ENCODE measurements around the gene TUBA3E. TPM values are rescaled to one million over a fixed set of nuclear protein-coding genes. Genes with fewer than 3 reads are reported as not detected.
"Not testable (repeated sequence)": the region's sequence is repeated elsewhere in the genome, so short reads cannot be mapped to it uniquely, and the experiment has no call there.

TUBA3E gene
- total and polyA plus RNA-seq, 12 donors: not detected

DNA sequence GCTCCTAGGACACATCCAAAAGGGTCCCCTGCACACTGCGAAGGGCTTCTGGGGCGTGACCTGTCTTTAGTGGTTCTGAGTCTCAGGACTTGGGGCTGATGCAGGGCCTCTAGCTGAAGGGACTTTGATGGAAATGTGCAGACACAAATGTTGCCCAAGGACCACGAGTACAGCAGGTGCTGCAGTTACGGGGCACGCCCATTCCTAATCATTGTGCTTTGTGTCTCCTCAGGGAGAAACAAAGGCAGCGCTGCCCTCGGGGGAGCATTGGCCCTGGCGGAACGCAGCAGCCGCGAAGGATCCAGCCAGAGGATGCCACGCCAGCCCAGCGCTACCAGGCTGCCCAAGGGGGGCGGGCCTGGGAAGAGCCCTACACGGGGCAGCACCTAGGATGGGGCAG, 8.0 kb downstream of the TUBA3E start:
- intact Hi-C loops (cut with DNase I): no loop called here
- Histone ChIP-seq H3K27me3 (no peaks in the 10 kb centered on the region), H3K9me3 (replicated peaks in 1 of 3) (no peaks in the 10 kb centered on the region), H3K36me3 (replicated peaks in 1 of 2) (peaks cover 0 to 3% of the 10 kb centered on the region in 2 donors), H3K4me1 (replicated peaks in 1 of 2) (no peaks in the 10 kb centered on the region), H3K4me3 (no peak overlapping the region), H3K27ac (no peak overlapping the region)
- DNase-seq: no peak
- WGBS, 4 donors: 87 to 95% (median 89%) methylated on average over 13 to 15 of the region's 15 CpGs
- TF ChIP-seq CTCF (IDR thresholded peaks at IDR 0.05): no peak
- no peak for TF ChIP-seq POLR2A (IDR thresholded peaks at IDR 0.05)

DNA sequence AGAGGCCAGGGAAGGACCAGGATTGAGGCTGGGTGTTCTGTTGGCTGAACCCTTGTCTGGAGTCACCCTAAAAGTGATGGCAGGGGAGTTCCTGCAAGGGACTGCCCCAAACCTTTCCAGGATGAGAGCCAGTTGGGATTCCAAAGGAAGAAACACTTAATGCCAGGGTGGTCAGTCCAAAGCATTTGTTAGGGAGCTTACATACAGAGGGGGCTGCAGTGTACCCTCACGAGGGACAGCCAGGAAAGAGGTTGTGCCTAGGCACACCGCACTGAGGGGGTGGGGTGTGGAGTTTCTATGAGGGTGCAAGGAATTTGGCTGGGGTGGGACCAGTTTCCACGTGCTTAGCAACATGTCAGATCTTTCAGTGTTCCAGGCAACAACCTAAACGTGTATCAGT, 9.3 kb downstream of the TUBA3E start:
- not testable (repeated sequence) for H3K9me3 ChIP-seq (replicated peaks in 1 of 3); H3K4me3 ChIP-seq; H3K4me1 ChIP-seq (replicated peaks in 1 of 2); H3K36me3 ChIP-seq (replicated peaks in 1 of 2); H3K27ac ChIP-seq; DNase-seq; H3K27me3 ChIP-seq
- WGBS, 4 donors: 77 to 100% (median 90%) methylated on average over 1 to 4 of the region's 4 CpGs; no CpG with 5 or more reads in 1 of the 4 donors
- intact Hi-C loops (cut with DNase I): loop anchor here in 1 of 2 donors (10.0 kb wide), 1 partner anchor 146 kb away; no protein-coding TSS in a partner anchor

- H3K4me1 ChIP-seq (replicated peaks in 1 of 2); H3K4me3 ChIP-seq; DNase-seq; H3K27ac ChIP-seq; H3K9me3 ChIP-seq (replicated peaks in 1 of 3); H3K27me3 ChIP-seq; H3K36me3 ChIP-seq (replicated peaks in 1 of 2): not testable (repeated sequence)
- WGBS, 4 donors: 91 to 96% (median 93%) methylated on average over 16 to 17 of the region's 17 CpGs
- intact Hi-C loops (cut with DNase I): loop anchor here in 1 of 2 donors (10.0 kb wide), 1 partner anchor 147 kb away; no protein-coding TSS in a partner anchor
These were observed 10.1 kb downstream of the TUBA3E start for GRCh38 chr2:130187859-130188792.

DNA sequence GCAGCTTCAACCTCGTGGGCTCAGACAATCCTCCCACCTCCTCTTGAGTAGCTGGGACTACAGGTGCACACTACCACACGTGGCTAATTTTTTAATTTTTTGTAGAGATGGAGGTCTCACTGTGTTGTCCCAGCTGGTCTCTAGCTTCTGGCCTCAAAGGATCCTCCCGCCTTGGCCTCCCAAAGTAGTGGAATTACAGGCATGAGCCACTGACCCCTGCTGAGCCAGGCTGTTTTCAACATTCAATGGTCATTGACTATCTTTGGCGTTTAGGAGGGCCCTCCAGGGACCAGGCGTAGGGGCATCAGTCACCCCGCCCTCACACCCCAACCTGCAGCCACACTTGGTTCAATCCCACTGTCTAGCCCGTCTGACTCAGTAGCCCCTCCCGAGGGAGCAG, 11.0 kb downstream of the TUBA3E start:
- TF ChIP-seq POLR2A (IDR thresholded peaks at IDR 0.05): no peak
- TF ChIP-seq CTCF (IDR thresholded peaks at IDR 0.05): no peak
- intact Hi-C loops (cut with DNase I): loop anchor here in 1 of 2 donors (10.0 kb wide), 1 partner anchor 148 kb away; no protein-coding TSS in a partner anchor
- Histone ChIP-seq H3K9me3 (replicated peaks in 1 of 3) (no peaks in the 10 kb centered on the region), H3K27ac (no peak overlapping the region), H3K36me3 (replicated peaks in 1 of 2) (peaks cover 0 to 3% of the 10 kb centered on the region in 2 donors), H3K27me3 (no peaks in the 10 kb centered on the region), H3K4me1 (replicated peaks in 1 of 2) (peaks cover 4 to 14% of the 10 kb centered on the region in 2 donors), H3K4me3 (no peak overlapping the region)
- WGBS, 4 donors: 86 to 91% (median 91%) methylated on average over 5 to 8 of the region's 8 CpGs
- no peak for DNase-seq

GRCh38 chr2:130186391-130186790, 11.8 kb downstream of the TUBA3E start:
- intact Hi-C loops (cut with DNase I): loop anchor here in 1 of 2 donors (10.0 kb wide), 1 partner anchor 148 kb away; no protein-coding TSS in a partner anchor
- Histone ChIP-seq H3K27me3 (no peaks in the 10 kb centered on the region), H3K4me3 (no peak overlapping the region), H3K4me1 (replicated peaks in 1 of 2) (peaks cover 4 to 14% of the 10 kb centered on the region in 2 donors), H3K27ac (no peak overlapping the region), H3K9me3 (replicated peaks in 1 of 3) (no peaks in the 10 kb centered on the region), H3K36me3 (replicated peaks in 1 of 2) (peaks cover 0 to 3% of the 10 kb centered on the region in 2 donors)
- 88 to 90% (median 89%) methylated on average over 5 of the region's 5 CpGs for WGBS, 4 donors
- no peak for TF ChIP-seq POLR2A (IDR thresholded peaks at IDR 0.05)
- no peak for TF ChIP-seq CTCF (IDR thresholded peaks at IDR 0.05)
- DNase-seq: no peak

Data from adrenal gland (tissue), 12 donors.